HG02943 (cell line): ENCODE measurements around the gene TMEM41B.
"Not testable (repeated sequence)": the region's sequence is repeated elsewhere in the genome, so short reads cannot be mapped to it uniquely, and the experiment has no call there.

ENCODE experiments used
- ATAC-seq: cut with Tn5 transposase; IDR thresholded peaks from one replicate; pipeline ENCODE4 v1.9.1; 2021; ENCODE audit warnings: mild to moderate bottlenecking, low read depth, moderate library complexity; ENCODE audit not compliant: unreplicated experiment

The TMEM41B gene, protein sequence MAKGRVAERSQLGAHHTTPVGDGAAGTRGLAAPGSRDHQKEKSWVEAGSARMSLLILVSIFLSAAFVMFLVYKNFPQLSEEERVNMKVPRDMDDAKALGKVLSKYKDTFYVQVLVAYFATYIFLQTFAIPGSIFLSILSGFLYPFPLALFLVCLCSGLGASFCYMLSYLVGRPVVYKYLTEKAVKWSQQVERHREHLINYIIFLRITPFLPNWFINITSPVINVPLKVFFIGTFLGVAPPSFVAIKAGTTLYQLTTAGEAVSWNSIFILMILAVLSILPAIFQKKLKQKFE

DNA sequence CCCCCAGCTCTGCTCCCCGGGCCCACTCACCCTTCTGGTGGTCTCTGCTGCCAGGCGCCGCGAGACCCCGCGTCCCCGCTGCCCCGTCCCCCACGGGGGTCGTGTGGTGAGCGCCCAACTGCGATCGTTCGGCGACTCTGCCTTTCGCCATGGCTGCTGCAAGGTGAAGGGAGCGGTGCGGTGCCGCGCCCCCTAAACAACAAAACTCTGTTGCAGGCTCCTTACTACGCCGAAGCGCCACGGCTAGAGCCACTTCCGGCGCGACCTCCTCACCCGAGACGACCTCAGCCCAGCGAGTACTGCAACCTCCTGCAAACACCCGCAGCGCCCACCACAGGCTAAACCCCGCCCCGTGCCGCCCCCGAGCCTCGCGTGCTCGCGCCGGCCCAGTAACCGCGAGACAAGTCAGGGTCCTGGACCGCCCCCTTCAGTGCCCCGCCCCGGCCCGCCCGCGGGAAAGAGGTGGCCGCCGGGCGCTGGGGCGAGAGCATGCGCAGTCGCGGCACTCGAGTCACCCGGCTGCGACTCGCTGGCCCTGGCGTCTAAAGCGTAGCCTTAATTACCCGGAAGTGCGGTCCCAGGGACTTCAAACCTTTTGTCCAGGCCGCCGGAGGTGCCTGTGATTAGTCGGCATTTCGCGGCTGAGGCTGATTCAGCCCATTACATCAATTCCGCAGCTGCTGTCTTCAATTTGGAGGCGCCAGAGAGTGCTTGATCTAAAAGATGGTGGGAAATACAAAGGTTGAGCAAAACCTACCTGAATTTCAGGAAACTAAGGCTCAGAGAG lies at the start of gene TMEM41B:
Gene TMEM41B (minus strand): TSS at position 303 of the 787 bp plus-strand sequence. CDS start 152 bp downstream, at position 151.
- peak; percentile 96 for ATAC-seq

DNA sequence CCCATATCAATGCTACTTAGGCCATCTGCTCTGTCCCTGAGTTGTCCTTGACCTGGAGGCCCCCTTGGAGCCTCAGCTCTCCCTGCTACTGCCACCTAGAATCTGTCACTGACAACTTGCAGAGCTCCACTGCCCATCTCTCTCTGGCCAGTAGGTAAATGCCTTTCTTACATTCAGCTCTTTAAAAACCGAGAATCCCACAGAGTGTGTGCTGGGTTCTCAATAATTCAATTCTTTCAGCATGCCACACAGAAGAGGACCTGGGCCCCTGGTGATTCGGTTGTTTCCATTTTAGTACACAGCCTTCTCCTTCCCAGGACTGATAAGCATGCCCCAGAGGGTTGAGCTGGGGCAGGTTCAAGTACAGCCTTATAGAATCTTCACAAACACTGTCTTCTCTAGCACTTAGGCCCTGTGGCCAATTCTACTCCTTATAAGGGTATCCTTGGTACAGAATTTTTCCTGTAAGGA lies 48.0 kb upstream of the TMEM41B start:
- no peak for ATAC-seq

DNA sequence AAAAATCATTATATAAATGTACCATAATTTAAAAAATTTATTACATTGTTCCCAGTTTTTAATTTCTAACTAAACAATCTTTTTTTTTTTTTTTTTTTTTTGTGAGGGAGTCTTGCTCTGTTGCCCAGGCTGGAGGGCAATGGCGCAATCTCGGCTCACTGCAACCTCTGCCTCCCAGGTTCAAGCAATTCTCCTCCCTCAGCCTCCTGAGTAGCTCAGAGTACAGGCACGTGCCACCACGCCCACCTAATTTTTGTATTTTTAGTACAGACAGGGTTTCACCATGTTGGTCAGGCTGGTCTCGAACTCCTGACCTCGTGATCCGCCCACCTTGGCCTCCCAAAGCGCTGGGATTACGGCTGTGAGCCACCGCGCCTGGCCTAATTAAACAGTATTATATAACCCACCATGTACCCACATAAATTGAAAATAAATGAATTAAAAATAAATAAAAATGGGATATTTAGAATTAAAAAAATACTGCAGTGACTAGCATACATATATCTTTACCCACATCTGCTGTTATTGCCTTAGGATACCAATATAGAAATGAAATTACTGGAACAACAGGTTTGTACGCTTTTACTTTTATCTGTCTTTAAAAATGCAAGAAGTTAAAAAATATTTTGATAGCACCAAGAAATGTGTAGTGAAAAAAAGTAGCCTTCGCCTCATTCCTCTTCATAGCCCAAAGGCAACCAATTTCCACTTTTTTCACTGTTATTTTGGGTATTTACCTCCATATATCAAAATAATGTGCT lies 46.6 kb upstream of the TMEM41B start:
- not testable (repeated sequence) for ATAC-seq

DNA sequence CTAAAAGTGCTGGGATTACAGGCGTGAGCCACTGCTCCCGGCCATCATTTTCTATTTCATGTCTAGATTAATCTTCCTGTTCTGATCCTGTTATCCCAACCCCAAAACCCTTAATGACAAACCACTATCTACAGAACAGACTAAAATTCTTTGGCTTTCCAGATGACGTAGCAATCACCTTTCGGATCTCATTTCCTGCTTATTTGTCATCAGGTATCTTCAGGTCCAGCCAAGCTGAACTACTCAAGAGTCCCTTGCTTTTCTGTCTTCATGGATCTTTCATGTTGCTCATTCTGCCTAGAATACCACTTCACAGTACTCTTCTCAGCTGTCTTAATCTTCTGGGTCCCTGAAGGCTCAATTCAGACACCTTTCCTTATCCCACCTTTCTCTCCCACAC lies 42.6 kb upstream of the TMEM41B start:
- ATAC-seq: no peak

DNA sequence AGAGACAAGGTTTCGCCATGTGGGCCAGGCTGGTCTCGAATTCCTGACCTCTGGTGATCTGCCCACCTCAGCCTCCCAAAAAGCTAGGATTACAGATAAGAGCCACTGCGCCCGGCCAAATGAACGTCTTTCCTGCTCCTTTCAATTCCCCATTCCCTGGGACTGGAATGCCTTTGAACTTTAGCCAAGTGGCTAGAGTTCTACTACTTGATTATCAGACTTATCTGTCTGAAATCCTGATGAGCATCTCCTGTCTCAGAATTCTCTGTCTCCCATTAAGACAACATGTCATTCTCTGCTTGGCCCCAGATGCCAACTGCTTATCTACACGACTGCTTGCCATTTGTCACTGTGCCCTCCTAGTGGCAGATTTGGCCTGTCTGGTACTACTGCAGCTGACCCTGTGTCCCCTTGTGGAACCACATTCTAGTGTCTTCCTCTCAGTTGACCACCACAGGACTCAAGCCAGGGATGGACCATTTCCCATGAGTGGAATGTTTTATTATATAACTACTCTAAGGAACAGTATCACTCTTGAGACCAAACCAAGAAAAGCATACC lies 37.0 kb upstream of the TMEM41B start:
- no peak for ATAC-seq

DNA sequence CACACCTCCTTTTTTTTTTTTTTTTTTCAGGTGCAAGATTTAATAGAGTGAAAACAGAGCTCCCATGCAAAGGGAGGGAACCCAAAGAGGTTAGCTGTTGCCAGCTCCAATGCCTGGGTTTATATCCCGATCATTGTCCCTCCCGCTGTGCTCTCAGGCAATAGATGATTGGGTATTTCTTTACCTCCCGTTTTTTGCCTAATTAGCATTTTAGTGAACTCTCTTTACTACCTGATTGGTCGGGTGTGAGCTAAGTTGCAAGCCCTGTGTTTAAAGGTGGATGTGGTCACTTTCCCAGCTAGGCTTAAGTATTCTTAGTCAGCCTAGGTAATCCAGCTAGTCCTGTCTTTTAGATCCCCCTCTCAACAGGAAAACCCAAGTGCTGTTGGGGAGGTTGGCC lies 33.4 kb upstream of the TMEM41B start:
- ATAC-seq: not testable (repeated sequence)

DNA sequence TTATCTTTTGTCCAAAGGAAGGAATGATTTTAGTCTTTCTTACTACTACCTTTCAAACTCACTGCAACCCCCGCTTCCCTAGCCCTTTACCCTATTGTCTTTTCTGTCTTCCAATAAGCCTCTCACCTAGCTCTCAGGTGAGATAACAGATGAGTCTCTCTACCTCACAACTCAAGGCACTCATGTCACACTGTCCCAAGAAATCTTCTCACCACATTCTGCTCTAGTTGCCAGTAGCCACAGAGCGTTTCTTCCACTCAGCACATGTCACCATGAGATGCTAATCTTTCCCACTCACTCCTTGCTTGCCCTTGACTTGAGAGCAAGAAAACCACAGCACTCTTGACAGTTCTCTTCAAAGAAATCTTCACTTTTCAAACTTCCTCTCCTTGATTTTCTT lies 32.7 kb upstream of the TMEM41B start:
- no peak for ATAC-seq

DNA sequence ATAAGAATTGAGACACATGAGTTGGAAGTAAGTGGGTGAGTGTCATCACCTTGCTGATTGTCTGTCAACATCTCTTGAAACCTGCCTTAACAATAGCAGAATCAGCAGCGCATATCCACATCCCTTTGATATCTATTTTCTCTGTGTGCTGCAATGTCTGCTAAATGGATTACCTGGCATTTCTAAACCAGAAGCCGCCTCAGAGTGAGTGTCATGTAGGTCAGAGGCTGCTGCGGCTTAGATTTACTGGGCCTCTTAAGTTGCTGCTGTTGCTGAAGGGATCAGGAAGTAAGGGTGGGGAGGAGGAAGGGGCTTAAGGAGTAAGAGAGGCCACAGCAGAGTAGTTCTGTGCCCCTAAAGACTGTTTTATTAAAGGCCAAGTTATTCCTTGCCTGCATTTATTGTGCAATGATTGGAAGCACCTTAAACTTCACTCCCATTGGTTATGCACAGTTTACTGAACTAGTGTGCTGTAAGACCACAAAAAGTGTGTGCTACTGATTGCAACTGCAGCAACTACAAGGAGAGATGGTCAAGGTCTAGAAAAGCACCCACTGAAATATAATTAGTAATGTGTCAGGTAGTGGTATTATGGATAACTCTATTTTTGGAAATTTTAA lies 29.8 kb upstream of the TMEM41B start:
- no peak for ATAC-seq

DNA sequence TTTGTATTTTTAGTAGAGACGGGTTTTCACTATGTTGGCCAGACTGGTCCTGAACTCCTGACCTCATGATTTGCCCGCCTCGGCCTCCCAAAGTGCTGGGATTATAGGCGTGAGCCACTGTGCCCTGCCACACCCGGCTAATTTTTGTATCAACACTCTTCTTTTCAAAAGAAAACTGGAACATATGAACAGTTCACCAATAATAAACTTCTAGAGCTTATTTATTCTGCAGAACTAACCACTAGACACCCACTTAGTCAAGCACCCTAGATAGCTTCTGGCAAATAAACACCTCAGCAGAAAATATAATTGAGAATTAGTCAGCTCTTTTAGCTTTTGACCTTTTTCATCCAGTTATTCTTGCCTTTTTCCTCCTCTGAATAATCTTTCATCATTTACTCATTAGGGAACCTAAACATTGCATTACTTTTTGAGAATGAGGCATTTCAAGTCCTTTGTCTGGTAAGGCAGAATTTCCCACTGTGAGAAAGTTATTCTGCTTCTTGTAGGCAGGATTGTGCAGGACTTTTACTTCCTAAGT lies 27.3 kb upstream of the TMEM41B start:
- no peak for ATAC-seq

DNA sequence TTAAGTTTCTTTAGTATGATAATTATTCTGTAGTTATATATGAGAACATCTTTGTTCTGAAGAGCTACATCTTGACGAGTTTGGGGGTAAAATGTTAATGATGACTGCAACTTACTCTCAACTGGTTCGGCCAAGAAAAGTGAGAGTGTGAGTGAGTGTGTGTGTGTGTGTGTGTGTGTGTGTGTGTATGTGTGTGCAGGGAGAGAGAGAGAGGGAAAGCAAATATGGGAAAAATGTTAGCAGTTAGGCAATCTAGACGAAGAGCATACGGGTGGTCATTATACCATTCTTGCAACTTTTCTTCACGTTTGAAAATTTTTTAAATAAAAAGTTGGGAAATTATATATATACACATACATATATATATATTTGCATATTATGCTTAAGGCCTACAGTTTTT lies 18.3 kb upstream of the TMEM41B start:
- no peak for ATAC-seq

DNA sequence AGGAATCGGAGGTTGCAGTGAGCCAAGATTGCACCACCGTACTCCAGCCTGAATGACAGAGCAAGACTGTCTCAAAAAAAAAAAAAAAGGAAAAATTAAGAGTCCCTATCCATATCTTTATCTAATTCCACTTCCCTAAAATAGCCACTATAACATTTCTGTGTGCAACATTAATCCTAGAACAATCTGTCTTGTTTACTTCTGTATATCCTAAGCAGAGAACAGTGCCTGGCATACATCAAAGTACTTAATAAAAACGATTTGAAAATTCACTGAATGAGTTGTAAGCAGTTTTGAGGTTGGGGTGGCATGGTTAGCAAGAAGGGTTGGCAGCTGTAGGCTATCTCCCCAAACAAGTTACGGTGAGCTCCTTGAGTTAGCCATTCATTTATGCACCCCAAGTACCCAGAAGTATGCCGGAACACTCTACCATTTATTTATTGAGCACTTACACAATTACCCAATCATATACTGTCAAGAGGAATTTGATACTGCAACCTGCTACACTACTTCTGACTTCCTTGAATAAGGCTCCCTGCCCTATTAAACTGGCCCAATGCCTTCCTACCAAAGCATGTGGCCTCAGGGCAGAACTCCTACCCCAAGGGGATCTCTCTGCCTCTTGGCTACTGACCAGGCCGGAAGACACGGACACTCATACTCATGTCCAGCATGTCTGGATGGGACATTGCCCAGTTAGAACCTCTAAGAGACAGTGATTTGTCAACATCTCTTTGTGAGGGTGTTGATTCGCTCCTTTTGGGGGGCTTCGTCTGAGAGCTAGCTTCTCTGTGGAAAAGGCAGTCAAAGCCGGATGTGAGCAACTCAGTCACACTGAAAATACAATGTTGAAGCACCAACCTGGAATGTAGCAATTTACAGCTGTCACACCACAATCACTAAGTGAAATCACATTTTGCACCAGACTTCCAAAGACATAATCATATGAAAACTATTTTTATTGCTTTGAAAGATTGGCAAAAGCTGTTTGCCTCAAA lies 16.3 kb upstream of the TMEM41B start:
- ATAC-seq: no peak

DNA sequence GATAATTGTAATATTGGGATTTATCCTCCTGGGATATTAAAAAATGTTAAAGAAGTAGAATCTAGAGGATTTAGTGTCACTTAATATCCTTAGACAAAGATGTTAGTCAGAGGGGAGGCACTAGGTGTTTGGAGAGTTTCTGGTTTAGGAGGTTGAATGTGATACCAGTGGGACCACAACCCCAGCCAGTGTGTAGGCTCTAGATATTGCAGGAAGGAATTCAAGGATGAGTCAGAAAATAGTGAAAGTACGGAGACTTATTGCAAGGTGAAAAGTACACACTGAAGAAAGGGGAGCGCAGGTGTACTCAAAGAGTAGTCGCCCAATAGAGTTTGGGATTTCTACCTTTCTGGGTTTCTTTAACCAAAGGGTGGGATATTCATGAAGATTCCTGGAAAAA lies 5.7 kb upstream of the TMEM41B start:
- ATAC-seq: no peak

DNA sequence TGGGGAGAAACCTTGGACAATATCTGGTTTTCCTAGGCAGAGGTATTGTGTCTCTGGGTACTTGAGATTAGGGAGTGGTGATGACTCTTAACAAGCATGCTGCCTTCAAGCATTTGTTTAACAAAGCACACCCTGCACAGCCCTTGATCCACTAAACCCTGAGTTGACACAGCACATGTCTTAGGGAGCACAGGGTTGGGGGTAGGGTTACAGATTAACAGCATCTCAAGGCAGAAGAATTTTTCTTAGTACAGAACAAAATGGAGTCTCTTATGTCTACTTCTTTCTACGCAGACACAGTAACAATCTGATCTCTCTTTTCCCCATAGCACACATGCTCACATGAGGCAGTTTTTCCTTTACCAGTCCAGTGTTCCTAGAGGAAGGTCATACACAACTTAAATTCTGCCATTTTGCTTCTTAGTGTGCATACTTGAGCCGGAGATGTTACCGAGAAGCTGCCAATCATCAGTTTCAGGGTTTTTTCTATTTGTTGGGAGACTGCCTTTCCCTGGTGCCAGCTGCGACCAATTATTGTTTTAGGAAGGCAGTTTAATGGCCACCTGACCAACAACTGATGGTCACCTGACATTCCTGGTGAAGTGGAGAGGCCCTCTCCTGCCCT lies 5.1 kb upstream of the TMEM41B start:
- not testable (repeated sequence) for ATAC-seq

DNA sequence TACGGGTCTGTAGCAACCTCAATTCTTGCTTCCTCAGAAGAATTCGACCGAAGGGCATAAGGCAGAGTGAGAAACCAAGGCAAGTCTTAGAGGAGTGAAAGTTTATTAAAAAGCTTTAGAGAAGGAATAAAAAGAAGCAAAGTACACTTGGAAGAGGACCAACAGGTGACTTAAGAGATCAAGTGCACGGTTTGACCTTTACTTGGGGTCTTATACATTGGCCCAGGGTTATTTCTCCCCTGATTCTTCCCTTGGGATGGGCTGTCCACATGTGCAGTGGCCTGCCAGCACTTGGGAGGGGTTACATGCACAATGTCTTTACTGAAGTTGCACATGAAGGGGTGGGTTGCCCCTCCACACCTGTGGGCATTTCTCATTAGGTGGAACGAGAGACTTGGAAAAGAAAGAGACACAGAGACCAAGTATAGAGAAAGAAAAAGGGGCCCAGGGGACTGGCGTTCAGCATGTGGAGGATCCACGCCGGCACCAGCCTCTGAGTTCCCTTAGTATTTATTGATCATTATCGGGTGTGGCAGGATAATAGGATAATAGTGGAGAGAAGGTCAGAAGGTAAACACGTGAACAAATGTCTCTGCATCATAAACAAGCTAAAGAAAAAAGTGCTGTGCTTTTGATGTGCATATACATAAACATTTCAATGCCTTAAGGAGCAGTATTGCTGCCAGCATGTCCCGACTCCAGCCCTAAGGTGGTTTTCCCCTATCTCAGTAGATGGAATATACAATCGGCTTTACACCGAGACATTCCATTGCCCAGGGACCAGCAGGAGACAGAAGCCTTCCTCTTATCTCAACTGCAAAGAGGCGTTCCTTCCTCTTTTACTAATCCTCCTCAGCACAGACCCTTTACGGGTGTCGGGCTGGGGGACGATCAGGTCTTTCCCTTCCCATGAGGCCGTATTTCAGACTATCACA lies 4.3 kb upstream of the TMEM41B start:
- ATAC-seq: not testable (repeated sequence)

DNA sequence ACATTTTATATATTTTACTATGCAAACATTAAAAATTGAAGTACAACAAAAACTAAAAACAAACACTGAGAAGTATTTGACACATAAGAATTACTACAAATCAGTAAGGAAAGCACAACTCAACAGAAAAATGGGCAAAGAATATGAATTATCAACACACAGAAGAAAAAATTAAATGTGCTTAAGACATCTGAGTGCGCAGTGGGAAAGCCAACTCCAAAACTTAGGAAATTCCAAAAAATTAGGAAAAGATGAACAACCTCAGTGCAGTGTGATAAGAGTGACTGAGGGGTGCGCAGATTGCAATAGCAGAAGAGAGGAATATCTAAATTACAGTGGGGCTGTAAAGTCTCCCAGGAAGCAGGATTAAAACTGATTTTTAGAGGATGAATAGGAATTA lies 1.9 kb upstream of the TMEM41B start:
- ATAC-seq: no peak

DNA sequence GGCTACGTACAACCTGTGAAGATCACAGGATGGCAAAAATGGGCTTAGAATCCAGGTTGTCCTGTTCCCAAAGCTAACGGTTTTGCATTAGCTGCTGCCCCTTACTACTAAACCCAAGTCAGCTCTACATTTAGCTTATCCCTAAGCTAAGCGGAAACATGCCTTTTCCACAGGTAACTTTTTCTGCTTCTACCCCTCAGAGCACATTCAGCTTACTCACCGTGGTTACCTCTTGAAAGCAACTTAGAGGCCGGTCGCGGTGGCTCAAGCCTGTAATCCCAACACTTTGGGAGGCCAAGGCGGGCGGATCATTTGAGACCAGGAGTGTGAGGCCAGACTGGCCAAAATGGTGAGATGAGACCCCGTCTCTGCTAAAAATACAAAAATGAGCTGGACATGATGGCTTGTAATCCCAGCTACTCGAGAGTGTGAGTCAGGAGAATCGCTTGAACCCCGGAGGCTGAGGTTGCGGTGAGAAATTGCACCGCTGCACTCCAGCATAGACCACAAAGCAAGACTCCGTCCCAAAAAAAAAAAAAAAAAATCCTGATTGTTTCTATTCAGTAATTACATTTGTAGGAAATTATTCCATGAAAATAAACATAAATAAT lies 790 bp upstream of the TMEM41B start:
- ATAC-seq: no peak
